ENCODE data around the gene POLR2A.

- TF ChIP-seq ZBTB7A (IDR thresholded peaks at IDR 0.05; ENCODE audit: low read depth) (no peak), USF1 (IDR thresholded peaks at IDR 0.05) (no peak), EP300 (IDR thresholded peaks at IDR 0.05; ENCODE audit: borderline replicate concordance) (no peak), YY1 (IDR thresholded peaks at IDR 0.05; ENCODE audit: low read depth) (no peak), TEAD4 (IDR thresholded peaks at IDR 0.05) (no peak), TAF1 (IDR thresholded peaks at IDR 0.05; ENCODE audit: low read depth) (no peak), EGR1 (IDR thresholded peaks at IDR 0.05) (no peak), FOXM1 (IDR thresholded peaks at IDR 0.05; ENCODE audit: borderline replicate concordance, low read depth) (no peak)
Measured at GRCh38 chr17:7486181-7486580, 2.0 kb downstream of the POLR2A start.
